ENCODE results near the gene WDR81.

DNA sequence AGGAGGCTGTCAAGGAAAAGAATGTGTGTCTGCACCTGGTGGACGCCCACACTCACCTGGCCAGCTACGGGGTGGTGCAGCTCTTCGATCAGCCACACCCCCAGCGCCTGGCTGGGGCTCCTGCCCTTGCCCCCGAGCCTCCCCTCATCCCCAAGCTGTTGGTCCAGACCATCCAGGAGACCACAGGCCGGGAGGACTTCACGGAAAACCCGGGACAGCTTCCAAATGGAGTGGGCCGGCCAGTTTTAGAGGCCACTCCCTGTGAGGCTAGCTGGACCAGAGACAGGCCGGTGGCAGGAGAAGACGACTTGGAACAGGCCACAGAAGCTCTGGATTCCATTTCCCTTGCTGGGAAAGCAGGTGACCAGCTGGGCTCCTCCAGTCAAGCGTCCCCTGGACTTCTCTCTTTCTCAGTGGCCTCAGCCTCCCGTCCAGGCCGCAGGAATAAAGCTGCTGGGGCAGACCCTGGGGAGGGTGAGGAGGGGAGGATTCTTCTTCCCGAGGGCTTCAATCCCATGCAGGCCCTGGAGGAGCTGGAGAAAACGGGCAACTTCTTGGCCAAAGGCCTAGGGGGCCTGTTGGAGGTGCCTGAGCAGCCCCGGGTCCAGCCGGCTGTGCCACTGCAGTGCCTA, 2.2 kb downstream of the WDR81 start:
- TF ChIP-seq EZH2phosphoT487 (IDR thresholded peaks at IDR 0.05; ENCODE audit: borderline replicate concordance, low read length): no peak
- TF ChIP-seq, protein P1, sequence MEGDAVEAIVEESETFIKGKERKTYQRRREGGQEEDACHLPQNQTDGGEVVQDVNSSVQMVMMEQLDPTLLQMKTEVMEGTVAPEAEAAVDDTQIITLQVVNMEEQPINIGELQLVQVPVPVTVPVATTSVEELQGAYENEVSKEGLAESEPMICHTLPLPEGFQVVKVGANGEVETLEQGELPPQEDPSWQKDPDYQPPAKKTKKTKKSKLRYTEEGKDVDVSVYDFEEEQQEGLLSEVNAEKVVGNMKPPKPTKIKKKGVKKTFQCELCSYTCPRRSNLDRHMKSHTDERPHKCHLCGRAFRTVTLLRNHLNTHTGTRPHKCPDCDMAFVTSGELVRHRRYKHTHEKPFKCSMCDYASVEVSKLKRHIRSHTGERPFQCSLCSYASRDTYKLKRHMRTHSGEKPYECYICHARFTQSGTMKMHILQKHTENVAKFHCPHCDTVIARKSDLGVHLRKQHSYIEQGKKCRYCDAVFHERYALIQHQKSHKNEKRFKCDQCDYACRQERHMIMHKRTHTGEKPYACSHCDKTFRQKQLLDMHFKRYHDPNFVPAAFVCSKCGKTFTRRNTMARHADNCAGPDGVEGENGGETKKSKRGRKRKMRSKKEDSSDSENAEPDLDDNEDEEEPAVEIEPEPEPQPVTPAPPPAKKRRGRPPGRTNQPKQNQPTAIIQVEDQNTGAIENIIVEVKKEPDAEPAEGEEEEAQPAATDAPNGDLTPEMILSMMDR (IDR thresholded peaks at IDR 0.05; ENCODE audit: low read depth, low read length, poor library complexity, severe bottlenecking): no peak

All from DOHH2 (cell line).